ENCODE measurements around the gene KCTD2.
"Not testable (repeated sequence)": the region's sequence is repeated elsewhere in the genome, so short reads cannot be mapped to it uniquely, and the experiment has no call there.

KCTD2 gene

DNA sequence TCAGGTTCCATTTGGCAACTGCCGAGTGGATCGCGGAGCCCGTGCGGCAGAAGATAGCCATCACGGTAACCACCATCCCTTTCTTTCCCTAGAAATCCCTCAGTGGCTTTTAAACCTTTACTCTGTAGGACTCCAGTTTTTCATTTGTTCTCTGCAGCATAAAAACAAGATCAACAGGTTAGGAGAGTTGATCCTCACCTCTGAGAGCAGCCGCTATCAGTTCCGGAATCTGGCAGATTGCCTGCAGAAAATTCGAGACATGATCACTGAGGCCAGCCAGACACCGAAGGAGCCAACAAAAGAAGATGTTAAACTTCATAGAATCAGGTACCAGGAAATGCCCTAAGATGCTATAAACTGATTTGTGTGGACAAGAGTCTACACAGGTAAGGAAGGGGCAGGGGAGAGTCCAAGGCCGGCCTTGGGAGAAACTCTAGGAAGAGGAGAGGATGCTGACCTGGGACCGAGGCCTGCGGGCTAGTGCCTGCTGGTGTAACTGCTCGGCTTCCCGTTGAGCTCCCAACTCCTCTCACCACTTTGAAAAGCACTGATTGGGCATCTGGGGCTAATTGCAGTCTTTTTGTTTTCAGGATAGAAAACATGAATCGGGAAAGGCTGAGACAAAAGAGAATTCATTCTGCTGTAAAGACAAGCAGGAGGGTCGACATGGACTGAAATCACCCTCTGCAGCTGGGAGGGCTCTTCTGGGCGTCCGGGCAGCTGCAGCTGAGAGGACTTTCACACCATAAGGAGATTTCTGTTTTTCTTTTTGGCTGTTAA lies 26.5 kb upstream of the KCTD2 start:
- DNase-seq, result no peak

DNA sequence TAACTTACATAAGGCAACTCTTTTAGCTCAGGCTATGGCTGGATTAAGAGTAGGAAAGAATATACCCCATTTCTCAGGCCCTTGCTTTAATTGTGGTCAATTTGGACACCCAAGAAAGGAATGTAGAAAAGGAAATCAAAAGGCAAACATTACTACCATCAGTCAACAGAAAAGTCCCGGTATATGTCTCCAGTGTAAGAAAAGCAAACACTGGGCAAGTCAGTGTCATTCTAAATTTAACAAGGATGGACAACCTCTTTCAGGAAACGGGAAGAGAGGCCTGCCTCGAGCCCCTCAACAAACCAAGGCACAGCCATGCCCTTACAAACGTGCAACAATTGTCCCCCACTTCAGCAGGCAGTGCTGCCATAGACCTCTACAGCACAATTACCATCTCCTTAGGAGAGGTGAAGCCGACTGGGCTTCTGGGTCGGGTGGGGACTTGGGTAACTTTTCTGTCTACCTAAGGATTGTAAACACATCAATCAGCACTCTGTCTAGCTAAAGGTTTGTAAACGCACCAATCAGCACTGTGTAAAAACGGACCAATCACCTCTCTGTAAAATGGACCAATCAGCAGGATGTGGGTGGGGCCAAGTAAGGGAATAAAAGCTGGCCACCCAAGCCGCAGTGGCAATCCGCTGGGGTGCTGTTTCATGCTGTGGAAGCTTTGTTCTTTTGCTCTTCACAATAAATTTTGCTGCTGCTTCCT lies 22.2 kb upstream of the KCTD2 start:
- DNase-seq, result no peak

DNA sequence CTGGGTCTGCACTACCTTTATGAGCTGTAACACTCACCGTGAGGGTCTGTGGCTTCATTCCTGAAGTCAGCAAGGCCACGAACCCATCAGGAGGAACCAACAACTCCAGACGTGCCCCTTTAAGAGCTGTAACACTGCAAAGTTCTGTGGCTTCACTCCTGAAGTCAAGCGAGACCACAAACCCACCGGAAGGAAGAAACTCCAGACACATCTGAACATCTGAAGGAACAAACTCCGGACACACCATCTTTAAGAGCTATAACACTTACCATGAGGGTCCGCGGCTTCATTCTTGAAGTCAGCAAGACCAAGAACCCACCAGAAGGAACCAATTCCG lies 21.7 kb upstream of the KCTD2 start:
- DNase-seq, result not testable (repeated sequence)

DNA sequence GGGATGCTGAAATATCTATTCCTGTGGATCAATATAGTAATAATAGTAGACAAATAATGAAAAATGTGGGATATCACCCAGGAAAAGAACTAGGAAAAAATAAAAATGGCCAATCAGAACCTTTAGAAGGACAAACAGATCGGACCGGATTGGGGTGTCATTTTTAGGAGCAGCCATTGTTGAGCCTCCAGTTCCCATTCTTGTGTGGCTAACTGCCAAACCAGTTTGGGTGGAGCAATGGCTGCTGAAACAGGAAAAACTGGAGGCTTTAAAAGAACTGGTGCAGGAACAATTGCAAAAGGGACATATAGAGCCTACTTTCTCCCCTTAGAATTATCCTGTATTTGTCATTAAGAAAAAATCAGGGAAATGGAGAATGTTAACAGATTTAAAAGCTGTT lies 20.4 kb upstream of the KCTD2 start:
- DNase-seq, result not testable (repeated sequence)

DNA sequence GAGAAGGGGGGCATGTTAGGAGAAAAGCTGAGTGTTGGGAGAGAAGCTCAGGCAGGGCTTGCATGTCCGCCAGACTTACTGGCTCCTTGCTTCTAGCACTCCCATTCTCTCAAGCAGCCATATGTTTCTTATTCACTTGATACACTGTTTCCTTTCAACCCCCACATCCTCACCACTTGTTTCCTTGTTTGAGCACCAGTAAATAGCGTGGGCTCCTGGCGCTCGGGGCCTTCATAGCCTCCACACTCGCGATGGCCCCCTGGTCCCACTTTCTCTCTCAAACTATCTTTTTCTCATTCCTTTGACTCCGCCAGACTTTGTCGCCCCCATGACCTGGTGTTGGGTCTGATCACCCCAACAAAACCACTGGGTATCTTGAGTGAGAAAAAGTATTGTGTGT lies 16.9 kb upstream of the KCTD2 start:
- no peak for DNase-seq

DNA sequence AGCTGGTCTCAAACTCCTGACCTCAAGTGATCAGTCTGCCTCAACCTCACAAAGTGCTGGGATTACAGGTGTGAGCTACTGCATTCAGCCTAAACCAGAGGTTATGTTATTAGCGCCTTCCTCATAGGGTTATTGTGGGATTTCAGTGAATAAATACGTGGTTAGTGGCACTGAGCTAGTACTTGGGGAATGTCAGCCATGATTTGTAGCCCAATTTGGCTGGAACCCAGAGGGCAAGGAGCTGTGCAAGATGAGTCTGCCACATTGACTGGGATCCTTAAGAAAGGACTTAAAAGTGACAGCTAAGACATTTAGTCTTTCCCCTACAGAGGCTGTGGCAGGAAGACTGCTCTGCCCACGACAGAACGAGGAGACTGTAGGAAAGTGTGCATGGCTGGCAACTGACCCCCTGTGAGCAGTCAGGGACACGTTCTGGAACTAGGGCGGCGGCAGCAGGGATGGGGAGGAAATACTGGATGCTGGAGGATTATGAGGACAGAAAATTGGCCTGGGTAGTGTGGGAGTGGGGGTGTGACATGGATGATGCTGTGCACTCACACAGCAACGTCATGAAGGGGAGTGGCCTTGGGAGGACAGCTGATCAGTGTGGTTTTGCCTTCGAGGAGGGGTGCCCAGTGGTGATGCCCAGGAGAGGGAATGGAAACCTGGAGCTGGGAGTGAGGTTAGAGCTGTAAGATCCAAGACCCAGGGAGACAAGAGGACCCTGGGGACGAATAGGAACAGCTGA lies 14.9 kb upstream of the KCTD2 start:
- peak; percentile 30 to 59 for DNase-seq

DNA sequence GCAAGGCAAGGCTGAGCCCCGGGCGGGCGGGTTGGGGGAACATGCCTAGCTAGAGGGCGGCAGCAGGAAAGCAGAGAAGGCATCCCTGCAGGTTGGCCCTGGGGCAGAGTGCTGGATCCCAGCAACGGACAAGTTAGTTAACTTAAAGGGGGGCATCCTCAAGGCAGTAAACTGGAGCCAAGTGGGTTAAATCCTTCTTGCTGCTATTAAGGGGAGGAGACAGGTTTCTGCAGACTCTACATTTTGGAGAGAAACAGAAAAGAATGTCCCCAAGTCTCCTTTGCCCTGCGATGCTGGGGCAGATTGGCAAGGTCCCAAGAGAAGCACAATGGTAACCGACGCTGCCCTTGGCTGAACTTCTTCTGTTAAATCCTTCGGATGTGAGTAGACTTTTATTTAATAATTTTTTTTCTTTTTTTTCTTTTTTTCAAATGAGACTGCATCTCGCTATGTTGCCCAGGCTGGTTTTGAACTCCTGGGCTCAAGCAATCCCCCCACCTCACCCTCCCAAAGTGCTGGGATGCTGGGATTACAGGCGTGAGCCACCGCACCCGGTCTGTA lies 14.2 kb upstream of the KCTD2 start:
- DNase-seq, result peak in 1 of 2 experiments; percentile 59

DNA sequence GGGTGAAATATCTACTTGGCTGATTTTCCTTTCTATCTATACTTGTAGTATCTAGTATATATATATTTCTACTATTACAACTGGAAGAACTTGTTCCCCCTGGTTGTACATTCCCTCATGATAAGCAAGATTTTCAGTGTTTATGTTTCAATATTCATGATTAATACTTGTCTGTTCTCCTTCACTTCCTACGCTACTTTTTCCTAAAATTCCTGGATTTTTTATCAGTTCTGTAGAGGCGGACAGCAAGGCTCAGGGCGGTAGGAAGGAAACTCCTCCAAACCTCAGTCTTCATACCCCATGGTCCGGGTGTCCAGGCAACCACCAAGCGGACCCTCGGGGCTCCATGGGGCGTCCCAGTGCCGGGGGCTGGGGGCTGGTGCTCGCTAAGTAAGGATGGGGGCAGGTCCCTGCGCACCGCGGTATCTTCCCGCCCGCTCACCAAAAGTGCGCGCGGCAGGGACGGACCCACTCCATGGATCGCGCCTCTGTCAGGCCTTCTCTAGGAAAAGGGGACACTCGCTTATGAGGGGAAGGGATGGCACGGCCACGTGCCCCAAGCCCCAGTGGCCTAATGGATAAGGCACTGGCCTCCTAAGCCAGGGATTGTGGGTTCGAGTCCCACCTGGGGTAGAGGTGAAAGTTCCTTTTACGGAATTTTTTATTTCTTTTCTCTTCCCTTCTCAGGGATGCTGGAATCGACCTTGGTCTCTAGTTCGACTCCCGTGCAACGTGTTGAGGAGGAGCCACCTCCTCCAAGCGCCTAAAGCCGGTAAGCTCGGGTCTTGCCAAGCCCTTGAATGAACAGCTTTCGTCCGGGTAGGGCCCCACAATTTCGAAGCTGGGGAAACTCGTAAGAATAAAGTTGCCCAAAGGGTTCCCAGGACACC lies 13.4 kb upstream of the KCTD2 start:
- peak; percentile 80 to 95 for DNase-seq

DNA sequence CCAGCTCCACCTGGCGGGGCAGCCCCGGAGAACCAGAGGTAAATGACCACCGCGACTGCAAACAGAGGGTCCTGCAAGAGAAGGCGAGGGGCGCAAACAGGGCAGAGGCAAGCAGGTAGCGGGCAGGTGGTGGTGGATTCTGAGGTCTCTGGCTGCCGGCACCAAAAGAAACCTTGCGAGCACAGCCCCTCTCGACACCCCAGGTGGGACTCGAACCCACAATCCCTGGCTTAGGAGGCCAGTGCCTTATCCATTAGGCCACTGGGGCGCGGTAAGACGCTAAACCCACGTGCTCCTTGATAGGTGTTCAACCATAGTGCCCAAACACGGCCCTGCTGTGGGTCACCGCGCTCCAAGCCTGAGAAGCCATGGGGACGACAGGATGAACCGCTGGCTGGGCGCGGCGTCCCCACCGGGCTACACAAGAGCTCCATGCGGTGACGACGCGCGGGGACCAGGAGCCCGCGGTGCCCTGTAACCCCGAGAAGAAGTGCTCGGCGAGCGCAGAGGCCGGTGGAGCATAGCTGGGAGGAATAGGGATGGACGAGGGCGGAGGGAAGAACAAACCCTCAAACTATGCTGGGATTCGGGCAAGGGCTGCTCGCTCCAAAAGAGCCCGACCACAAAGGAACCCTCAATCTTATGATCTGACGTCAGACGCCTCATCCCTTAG lies 12.7 kb upstream of the KCTD2 start:
- peak; percentile 83 to 88 for DNase-seq

DNA sequence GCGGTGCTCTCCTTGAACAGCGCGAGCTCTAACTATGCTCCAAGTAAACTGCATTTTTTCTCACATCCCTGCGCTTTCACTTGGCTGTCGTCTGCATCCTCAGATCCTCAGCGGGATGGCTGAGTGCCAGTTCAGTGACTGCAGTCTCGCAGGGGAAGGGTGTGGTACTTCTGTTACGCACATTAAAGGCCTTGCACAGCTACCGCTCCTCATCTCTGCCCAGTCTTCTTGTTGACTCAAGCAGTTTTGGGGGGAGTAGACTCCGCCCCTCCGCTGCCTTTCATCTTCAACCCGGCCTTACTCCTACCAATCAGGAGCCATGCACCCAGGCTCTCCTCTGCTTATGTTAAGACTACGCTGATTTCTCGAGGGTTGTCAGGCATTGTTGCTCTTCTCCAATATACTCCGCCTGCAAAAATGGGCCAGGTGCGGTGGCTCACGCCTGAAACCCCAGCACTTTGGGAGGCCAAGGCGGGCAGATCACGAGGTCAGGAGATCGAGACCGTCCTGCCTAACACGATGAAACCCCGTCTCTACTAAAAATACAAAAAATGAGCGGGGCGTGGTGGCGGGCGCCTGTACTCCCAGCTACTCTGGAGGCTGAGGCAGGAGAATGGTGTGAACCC lies 10.3 kb upstream of the KCTD2 start:
- DNase-seq, result peak; percentile 16 to 62

DNA sequence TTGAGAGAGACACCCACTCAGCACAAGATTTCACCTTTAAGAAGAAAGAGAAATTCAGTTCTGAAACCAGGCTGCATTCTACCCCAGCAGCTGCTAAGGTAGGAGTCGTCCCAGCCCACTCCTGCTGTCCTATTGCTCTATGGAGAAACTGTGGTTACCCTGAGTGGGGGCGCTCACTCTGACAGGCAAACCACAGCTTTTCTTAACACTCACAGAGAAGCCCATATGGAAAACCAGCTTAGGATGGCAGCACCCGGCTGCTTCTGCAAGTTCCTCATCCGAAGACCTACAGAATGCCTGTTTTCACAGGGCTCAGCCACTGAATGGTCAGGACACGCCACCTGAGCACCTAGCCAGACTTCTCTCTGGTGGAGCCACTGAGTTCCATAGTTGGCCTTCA lies 7.8 kb upstream of the KCTD2 start:
- no peak for DNase-seq

DNA sequence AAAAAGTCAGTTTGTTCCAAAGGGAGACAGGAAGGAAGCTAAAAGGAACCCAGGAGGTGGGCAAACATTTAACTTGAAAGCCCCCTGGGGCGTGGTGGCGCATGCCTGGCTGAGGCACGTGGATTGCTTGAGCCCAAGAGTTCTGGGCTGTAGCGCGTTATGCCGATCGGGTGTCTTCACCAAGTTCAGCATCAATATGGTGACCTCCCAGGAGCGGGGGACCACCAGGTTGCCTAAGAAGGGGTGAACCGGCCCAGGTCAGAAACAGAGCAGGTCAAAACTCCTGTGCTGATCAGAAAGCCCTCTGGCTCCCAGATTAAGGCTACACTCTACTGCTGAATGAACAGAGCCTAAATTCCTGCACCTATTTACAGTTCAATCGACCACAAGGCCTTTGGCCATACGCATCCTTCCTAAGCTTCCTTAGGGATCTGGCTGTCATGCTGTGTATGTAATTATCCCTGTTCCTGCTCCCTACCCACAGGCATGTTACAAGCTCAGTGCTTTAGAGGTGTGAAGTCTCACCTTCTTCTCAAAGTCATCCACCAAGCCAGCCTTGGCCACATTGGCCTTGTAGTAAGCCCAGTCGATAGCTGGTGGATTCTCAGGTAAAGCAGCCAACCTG lies 5.3 kb upstream of the KCTD2 start:
- no peak for DNase-seq

DNA sequence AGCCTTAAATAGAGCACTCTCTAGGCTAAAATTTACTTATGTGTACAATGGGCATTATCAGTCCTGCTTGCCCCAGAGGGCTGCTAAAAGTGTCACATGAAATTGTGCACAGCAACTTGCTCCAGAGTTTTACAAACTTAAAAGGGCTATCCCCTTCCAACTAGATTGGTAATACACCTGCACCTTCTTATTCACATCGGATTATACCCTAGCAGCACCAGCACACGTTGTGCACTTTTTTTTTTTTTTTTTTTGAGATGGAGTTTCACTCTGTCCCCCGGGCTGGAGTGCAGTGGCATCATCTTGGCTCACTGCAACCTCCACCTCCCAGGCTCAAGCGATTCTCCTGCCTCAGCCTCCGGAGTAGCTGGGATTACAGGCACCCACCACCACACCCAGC lies 3.2 kb upstream of the KCTD2 start:
- DNase-seq, result not testable (repeated sequence)

DNA sequence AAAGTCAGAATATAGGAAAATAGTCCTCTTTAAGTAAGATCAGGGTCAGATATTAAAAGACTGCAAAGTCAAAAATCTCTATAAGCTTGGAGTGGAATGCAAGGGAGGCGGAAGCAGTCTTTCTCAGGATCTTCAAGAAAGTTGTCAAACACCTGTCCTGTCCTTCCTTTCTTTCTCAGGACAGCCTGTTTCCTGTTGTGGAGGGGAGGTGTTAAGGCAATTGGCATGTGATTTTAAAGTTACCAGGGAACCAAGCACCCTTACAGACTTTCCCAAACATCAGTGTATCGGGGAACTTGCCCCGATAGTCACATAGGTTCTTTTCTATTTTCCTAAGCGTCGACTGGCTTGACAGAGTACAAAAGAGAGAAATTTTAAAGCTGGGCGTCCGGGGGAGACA lies 2.3 kb upstream of the KCTD2 start:
- no peak for DNase-seq

DNA sequence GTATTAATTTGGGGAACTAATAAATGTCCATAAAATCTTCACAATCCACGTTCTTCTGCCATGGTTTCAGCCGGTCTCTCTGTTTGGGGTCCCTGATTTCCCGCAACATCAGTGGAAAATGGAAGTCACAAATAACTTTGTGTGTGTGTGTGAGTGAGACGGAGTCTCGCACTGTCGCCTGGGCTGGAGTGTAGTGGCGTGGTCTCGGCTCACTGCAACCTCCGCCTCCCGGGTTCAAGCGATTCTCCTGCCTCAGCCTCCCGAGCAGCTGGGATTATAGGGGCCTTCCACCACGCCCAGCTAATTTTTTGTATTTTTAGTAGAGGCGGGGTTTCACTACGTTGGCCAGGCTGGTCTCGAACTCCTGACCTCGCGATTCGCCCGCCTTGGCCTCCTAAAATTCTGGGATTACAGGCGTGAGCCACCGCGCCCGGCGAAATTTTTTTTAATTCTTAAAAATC lies 1.0 kb upstream of the KCTD2 start:
- not testable (repeated sequence) for DNase-seq

DNA sequence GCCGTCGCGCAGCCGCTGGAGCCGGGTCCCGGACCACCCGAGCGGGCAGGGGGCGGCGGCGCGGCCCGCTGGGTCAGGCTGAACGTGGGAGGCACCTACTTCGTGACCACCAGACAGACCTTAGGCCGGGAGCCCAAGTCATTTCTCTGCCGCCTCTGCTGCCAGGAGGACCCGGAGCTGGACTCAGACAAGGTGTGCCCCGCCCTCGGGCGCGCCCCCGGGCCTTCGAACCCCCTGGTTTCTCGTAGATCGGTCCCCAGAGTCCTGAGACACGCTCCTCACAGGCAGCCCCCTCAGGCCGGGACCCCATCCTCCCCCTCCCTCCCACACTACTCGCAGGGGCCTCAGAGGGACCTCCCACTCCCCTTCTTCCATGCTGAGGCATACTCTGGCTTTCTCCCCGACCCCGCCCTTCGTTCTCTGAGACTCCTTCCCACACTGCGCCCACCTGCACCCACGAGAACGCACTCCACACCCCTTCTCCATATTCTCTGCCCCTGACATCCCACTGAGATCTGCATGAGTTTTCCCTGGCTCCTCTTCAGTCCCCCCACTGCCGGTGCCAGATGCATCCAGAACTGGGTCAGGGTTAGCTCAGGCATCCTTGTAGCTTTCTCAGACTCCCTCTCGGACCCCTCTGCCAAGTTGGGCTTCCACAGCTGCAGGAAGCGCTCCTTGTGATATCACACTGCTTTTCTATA lies 523 bp downstream of the KCTD2 start:
- no peak for DNase-seq

DNA sequence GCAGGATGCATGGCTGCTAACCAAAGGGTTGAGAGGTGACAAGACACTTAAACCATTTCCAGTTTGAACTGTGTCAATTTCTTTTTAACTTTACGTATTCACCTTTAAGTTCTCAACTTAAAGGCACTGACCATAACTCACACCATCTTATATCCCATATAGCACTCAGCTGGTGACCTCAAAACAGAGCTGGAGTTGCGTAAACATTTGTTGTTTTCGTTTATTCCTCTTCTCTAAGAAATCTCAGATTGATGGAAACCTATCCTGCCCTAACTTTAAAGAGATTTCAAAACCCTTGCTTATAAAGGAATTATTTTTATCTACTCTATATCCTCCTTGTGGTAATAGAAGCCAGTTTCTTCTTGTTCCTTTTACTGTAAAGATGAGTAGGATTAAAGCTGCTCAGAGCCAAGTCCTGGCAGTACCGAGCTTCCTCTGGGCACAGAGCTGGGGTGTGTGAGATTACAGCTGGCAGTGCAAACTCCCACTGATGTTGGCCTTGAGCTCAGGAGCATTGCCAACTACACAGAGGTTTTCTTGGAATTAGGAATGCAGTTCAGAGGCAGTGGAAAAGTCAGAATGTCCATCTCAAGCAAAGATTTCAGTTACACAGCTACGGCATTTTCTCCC lies 1.3 kb downstream of the KCTD2 start:
- no peak for DNase-seq

DNA sequence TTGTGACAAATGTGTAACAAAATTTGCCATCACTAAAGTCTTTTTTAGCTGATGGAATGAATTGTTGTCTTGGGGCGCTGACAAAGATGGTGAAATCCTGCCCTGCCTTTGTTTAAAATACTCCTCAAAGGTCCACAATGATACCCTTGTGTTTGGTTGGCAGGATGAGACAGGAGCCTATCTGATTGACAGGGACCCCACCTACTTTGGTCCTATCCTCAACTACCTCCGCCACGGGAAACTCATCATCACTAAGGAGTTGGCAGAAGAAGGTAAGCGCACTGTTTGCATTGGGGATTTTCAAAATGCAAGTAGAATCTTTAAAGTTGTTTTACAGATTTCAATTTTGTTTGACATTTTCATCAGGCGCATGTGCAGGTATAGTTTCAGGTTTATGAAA lies 2.0 kb downstream of the KCTD2 start:
- no peak for DNase-seq

DNA sequence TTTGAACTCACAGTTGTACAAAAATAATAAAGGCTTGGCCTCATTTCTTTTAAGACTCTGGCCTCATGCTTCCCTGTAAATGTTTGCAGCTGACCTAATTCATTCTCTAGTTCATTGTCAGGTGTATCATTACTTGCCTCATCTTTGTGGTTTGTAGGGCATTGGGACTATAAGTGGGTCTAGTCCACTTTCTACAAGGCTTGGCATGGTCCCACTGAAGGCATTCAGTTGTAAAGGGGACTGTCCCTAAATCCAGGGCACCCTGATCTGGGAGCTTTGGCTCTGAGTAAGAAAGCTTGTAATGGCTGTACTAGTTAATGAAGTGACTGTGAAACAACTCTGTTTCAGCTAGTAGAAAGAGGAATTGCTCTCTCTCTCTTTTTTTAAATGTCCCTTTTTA lies 2.7 kb downstream of the KCTD2 start:
- DNase-seq, result no peak

DNA sequence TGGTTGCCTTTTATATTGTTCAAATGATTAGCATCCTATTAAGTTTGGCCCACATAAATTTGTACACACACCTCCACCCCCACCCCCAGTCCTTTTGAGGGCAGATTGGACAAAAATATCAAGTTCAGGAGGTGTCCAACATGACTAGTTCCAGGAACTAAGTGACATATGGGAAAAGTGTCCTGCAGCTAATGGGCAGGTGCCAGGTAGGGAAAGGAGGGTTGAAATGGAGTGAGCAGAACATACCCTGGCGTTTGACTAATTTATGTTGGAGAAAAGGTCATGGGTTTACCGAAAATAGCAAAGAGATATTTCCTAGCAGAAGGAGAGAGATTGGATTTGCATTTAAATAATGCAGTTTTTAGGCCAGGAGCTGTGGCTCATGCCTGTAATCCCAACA lies 4.9 kb downstream of the KCTD2 start:
- no peak for DNase-seq
